GM18907 (cell line): ENCODE measurements around the gene CXCR5.

Source experiments
- ATAC-seq: cut with Tn5 transposase; IDR thresholded peaks from one replicate; pipeline ENCODE4 v1.9.1; 2021; ENCODE audit warnings: mild to moderate bottlenecking, moderate library complexity; ENCODE audit not compliant: unreplicated experiment

Gene CXCR5

GRCh38 chr11:118876286-118876685, 7.4 kb upstream of the CXCR5 start:
- peak; percentile 15 for ATAC-seq

DNA sequence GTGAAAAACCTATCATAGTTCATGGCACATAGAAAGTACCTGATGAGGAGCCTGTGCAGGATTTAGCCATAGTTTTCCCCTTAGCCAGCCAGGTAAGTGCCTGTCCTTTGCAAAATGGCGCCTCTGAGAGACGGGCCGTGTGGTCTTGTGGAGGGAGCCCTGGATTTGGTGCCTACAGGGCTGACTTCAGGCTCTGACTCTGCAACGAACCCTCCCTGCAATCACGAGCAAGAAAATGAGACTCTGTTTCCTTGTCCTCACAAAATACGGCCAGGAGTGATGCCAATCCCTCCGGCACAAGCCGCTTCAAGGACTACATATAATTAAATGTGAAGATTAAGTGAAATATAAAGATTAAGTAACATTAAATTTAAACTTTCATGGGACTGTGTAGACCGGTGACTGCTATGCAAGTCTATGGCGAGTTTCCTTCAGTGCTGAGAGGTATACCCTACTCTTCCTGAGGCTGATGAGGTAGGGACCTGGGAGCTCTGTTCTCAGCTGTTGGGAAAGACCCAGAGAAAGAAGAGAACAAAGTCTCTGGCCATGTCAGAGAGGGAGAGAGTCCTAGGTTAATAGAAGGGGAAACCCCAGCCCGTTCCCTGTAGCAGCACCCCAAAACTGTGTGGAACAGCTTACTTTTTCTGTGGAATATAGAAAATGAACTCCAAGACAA, 6.1 kb upstream of the CXCR5 start:
- no peak for ATAC-seq

DNA sequence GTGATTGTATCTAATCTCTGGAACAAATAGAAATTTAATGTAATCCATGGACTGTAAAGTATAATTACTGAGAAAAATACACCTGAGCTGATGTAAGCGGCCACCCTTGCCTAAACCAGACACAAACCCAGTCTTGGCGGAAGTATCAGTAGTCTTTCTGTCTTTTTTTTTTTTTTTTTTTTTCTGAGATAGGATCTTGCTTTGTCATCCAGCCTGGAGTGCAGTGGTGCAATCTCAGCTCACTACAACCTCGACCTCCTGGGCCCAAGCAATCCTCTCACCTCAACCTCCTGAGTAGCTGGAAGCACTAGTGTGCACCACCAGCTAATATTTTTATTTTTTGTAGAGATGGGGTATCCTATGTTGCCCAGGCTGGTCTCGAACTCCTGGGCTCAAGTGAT, 5.5 kb upstream of the CXCR5 start:
- ATAC-seq: no peak

DNA sequence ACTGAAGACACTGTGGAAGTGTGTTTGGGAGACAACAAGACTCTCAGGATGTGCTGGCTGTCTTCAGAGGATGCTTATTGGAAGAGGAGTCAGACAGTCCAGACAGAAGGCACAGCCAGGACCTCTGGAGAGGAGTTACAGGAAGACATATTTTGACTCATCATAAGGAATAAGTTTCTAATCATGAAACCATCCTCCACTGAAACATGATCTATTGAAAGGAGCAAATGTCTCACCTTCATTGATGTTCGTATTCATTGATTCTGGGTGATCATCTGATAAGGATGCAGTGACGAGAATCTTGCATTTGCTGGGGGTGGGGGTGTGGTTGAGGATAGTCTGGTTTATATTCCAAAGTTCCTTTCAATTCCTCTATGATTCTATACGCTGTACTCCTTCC, 2.5 kb upstream of the CXCR5 start:
- ATAC-seq: no peak

DNA sequence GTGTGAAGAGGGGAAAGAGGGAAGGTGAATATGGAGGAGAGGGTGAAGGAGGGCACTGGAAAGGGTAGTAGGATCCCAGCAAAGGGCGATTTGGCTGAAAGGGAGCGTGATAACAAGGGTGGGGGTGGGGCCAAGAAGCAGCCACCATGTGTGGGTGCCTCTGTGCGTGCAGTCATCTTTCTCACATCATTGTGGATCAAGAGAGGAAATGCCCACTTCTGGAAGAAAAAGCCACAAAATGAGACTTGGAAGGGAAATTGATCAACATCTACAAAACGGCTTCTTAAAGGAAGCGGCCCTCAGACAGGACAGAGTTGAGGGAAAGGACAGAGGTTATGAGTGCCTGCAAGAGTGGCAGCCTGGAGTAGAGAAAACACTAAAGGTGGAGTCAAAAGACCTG, 1.2 kb upstream of the CXCR5 start:
- no peak for ATAC-seq

GRCh38 chr11:118883004-118883367, 706 bp upstream of the CXCR5 start:
- ATAC-seq: no peak

DNA sequence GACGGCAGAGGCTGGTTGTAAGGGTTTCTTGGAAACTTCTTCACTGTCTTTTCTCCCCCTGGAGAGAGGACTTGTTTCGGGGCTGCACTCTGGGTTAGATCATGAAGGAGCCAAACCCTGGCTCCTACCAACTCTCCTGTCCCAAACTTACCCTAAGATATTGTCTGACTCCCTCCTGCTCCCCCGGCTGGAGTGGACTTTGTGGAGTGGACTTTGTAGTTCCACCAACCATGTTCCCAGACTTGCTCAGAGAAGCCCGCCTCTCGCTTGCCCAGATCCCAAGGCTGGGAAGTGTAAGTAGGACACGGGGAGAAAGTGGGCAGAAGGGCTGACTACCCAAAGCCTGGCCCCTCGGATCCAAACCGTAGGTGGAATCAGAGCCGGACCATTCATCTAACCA, 1.2 kb downstream of the CXCR5 start:
- no peak for ATAC-seq

- ATAC-seq: no peak
Observed at GRCh38 chr11:118885319-118885718, 1.6 kb downstream of the CXCR5 start.

DNA sequence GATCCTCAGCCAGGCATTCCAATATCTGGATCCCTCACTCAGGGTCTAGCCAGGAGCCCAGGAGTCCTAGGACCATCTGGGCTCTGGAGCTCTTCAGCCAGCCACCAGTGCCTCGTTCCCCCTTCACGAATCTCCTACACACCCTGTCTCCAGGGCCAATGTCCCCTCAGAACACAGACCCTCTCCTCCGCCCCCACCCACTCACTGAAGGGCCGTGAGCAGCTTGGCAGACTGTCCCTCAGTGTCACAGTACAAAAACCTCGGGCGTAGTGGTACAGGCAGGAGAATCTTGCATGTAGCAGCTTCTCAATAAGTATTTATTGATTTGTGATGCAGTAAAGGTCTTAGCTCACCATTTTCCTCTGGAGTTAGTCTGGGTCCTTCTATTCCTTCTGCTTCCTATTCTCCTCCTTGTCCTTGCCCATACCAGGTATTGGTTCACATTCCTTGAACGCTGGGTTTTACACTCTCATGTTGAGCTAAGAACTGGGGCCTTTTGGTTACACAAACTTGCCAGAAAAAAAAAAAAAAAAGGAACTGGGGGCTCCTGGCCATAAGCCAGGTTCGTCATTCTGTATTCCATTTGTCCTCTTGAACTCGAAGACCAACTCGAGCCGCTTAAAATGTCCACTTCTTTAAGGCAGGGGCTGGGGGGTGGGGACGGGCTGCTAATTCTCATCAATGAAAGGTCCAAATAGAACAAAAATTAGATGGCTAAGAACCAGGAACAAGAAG, 2.3 kb downstream of the CXCR5 start:
- no peak for ATAC-seq

- no peak for ATAC-seq
Observed at GRCh38 chr11:118886681-118887111, 3.0 kb downstream of the CXCR5 start.

- no peak for ATAC-seq
Observed at GRCh38 chr11:118887206-118887605, 3.5 kb downstream of the CXCR5 start.

DNA sequence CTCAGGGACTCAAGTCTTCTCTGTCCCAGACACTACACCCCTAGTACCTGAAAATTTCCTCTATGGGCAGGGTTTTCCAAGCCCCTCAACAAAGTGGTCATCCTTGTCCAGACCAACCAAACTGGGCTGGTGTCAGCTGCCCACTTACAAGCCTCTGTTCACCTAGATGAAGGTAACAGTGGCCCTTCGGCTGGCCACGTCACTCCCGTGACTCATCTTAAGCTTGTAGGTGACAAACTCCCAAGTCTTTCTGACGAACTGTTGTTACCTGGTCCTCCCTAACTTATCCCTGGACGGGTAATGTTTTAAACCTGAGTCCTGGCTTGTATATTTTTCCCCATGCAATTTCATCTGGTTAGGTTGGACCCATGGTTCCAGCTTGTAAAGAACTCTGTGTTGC, 4.7 kb downstream of the CXCR5 start:
- no peak for ATAC-seq

DNA sequence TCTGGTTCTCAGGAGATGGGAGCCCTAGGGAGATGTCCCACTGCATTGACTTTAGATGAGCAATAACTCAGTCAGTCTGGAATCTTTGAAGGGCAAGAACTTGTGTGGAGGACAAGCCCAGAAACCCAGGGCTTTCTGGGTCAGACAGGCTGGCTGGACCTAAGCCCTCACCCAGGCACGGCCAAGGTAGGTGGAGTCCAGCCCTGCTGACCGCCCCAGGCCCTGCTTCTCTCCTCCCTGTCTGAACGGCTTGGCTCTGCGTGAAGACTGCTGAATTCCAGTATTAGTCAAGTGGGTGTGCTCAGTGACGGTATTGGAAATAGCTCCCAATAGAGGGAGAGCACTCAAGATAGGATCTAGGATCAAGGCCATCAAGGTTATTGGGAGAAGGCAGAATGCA, 6.1 kb downstream of the CXCR5 start:
- ATAC-seq: no peak

DNA sequence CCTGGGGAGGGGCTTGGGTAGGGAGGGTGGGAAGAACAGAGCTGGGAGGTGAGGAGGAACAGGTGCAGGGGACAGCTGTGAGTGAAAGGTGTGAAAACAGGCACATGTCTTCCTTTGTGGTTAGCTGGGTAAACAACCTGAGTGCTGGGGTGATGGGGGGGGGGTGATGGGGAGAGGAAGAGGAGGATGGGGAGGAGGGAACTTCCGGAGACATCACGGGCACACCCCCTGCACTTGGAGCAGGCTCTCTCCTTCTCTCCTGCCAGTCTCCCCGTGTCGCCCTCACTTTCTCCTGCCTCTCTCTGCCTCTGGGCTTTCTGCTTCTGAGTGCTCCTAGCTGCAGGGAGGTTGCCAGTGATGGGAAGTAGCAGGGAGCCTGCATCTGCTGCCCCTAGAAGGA, 8.8 kb downstream of the CXCR5 start:
- no peak for ATAC-seq

DNA sequence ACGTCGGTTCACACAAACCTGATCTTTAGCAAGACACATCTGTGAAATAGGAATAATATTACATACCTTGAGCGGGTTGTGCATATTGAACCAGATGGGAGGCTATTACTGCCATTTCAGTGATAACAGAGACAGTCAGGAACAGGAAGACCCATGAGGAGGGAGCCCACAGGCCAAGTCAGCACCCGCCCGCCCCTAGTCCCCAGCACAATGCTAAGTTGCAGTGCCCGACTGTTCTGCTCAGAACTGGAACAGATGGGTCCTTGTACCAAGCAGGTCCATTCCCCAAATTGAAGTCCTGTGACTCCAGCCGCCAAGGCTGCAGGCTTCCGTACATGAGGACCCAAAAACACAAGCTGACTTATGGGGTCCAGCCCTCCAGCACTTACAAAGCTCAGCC, 9.3 kb downstream of the CXCR5 start:
- ATAC-seq: no peak

GRCh38 chr11:118893662-118894061, 10.0 kb downstream of the CXCR5 start:
- ATAC-seq: no peak

- no peak for ATAC-seq
Observed at GRCh38 chr11:118894192-118894591, 10.5 kb downstream of the CXCR5 start.

DNA sequence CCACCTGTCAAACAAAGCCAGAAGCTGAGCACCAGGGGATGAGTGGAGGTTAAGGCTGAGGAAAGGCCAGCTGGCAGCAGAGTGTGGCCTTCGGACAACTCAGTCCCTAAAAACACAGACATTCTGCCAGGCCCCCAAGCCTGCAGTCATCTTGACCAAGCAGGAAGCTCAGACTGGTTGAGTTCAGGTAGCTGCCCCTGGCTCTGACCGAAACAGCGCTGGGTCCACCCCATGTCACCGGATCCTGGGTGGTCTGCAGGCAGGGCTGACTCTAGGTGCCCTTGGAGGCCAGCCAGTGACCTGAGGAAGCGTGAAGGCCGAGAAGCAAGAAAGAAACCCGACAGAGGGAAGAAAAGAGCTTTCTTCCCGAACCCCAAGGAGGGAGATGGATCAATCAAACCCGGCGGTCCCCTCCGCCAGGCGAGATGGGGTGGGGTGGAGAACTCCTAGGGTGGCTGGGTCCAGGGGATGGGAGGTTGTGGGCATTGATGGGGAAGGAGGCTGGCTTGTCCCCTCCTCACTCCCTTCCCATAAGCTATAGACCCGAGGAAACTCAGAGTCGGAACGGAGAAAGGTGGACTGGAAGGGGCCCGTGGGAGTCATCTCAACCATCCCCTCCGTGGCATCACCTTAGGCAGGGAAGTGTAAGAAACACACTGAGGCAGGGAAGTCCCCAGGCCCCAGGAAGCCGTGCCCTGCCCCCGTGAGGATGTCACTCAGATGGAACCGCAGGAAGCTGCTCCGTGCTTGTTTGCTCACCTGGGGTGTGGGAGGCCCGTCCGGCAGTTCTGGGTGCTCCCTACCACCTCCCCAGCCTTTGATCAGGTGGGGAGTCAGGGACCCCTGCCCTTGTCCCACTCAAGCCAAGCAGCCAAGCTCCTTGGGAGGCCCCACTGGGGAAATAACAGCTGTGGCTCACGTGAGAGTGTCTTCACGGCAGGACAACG, 11.7 kb downstream of the CXCR5 start:
- peak; percentile 66 for ATAC-seq

DNA sequence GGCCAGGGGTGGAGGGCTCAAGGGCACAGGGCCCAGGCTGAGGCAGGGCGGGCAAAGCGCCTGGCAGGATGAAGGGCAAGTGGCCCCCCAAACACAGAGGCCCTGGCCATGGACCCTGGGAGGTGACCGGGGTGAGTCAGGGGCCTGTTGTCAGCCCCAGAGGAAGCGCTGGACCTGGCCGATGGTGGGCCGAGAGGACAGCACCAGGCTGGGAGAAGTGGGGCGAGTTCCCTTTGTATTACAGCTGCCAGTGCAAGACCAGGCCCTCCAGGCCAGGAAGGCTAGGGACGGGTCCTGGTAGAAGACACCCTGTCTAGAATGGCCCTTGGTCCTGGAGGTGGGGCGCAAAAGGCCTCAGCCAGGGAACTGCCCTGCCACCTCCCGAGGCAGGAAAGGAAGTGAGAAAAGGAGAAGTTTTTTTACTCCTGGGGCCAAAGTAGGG, 12.8 kb downstream of the CXCR5 start:
- no peak for ATAC-seq

DNA sequence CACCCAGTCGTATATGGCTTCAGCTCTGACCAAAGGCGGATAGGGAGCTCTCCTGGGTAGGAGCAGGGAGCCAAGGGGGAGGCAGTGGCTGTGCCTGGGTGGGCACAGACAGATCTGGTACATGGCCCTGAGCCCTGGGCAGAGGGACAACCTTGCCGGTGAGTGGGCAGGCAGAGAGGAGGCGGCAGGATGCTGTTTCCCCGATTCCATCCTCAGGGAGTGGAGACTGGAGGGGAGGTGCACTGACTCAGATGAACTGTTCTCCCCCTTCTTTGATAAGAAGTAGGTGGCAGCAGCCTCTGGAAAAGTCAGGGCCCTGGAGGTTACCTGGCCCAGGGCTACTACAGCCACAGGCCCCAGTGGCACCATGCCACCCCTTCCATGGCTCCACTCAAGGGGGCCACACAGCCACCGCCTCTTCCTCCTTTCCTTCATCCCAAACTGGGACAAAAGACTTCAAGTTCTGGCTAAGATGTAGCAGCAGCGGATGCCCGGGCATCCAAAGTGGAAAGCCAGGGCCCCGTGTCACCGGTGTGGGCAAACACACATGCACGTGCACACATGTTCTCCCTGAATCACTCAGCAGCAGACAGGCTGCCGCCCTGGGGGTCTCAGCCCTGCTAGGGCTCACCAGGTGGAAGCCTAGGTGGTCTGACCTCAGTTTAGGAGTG, 13.4 kb downstream of the CXCR5 start:
- ATAC-seq: no peak

DNA sequence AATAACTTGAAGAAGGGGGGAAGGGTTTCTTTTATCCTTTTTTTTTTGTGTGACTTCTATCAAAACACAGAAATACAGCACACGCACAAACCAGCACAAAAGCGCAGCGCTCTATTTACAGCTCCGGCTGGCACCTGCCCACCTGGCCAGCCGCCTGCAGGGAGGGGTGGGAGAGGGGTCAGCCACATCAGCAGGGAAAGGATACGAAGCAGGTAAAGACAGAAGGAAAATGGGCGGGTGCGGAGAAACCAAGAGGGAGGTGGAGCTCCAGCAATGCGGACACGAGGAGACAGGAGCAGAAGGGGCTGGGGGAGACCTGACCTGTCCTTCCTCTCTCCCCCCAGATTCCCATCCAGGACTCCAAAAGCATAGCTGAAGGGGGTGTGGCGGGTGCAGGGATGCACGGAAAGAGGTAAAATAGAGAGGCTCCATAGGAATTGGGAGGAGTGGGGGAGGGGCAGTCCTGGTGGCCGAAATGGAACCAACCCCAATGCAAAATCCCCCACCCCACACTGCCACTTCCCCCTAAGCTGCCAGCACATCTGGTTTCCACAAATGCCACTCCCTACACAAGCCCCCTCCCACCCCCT, 14.1 kb downstream of the CXCR5 start:
- ATAC-seq: no peak
